ENCODE data around the gene MORC3.

DNA sequence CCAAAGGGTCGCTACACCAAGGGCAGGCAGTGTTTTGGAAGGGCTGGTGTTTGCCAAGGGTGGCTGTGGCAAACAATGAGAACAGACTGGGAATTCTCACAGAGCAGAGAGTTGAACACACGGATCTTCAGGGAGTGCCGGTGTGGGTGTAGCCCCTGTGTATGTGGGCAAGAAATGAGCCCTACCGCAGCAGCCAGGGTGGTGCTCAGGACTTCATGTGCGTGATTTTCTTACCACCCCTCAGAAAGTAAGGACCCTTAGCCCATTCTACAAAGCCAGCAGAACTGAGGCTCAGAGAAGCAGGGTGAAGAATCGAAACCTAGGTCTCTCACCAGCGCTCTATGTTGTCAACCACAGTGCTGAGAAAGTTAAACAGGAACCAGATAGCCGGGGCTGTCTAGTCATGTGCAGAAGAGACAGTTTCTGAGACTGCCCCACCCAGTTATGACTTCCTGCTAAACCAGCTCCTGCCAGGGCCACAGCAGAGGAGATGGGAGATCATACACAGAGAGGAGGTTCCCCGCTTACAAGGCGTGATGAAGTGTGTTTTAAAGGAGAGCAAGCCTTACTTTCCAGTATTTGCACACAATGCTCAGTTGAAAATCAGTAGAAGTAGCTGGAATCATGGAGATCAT lies 21.9 kb upstream of the MORC3 start:
- TF ChIP-seq ZBTB6 (tag by site-specific recombination; IDR thresholded peaks at IDR 0.05) = no peak
- TF ChIP-seq, protein P1, sequence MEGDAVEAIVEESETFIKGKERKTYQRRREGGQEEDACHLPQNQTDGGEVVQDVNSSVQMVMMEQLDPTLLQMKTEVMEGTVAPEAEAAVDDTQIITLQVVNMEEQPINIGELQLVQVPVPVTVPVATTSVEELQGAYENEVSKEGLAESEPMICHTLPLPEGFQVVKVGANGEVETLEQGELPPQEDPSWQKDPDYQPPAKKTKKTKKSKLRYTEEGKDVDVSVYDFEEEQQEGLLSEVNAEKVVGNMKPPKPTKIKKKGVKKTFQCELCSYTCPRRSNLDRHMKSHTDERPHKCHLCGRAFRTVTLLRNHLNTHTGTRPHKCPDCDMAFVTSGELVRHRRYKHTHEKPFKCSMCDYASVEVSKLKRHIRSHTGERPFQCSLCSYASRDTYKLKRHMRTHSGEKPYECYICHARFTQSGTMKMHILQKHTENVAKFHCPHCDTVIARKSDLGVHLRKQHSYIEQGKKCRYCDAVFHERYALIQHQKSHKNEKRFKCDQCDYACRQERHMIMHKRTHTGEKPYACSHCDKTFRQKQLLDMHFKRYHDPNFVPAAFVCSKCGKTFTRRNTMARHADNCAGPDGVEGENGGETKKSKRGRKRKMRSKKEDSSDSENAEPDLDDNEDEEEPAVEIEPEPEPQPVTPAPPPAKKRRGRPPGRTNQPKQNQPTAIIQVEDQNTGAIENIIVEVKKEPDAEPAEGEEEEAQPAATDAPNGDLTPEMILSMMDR (tag by site-specific recombination; IDR thresholded peaks at IDR 0.05) = no peak
- TF ChIP-seq ZNF184 (tag by site-specific recombination; IDR thresholded peaks at IDR 0.05) = no peak
- TF ChIP-seq ZNF112 (tag by site-specific recombination; IDR thresholded peaks at IDR 0.05) = no peak
- TF ChIP-seq SETDB1 (IDR thresholded peaks at IDR 0.05; ENCODE audit: insufficient read length, low read length) = no peak
- TF ChIP-seq ZNF174 (tag by site-specific recombination; IDR thresholded peaks at IDR 0.05) = no peak
- TF ChIP-seq ZNF248 (tag by site-specific recombination; IDR thresholded peaks at IDR 0.05) = no peak
- no peak for TF ChIP-seq SCRT2 (tag by site-specific recombination; IDR thresholded peaks at IDR 0.05)
- TF ChIP-seq ZEB2 (tag by site-specific recombination; IDR thresholded peaks at IDR 0.05) = no peak
- no peak for TF ChIP-seq PRDM1 (tag by site-specific recombination; IDR thresholded peaks at IDR 0.05)
